NK-92 (cell line): ENCODE data around the gene IFITM1.
"Not testable (repeated sequence)": the region's sequence is repeated elsewhere in the genome, so short reads cannot be mapped to it uniquely, and the experiment has no call there.

Experiments
- DNase-seq: peaks from one replicate; lab custom pipeline; 2025; ENCODE audit not compliant: unreplicated experiment; lab: John Stamatoyannopoulos, UW

IFITM1 gene

DNA sequence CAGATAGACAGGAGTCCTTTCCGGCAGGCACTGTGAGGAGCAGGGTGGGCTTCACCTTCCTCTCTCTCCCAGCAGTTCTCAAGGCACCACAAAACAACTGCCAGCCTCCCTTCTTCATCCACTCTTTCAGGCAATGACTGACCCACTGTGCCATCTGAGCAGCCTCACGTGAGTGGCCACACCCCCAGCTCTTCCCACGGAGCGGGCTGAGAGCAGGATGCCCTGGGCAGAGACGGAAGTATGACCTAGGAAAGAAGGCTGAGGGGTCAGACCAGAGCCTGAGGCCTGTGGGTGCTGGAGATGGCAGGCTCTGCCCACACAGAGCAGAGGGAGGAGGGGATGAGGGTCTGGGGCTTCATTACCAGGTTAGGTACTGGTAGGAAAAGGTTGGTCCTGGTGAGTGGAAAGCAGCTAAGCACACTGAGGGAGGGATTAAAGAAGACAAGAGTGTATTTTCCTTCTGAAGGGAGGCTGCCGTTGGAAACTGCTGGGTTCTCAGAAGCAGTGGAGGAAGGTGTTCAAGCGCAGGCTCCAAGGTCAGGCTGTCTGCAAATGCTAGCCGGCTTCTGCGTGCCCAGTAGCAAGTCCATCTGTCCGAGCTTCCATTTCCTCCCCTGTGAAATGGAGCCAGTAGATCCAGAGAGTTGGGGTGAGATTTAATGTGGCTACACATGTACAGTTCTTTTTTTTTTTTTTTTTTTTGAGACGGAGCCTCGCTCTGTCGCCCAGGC lies 31.0 kb upstream of the IFITM1 start:
- no peak for DNase-seq

- DNase-seq, result no peak
Observed at GRCh38 chr11:283405-284104, 30.3 kb upstream of the IFITM1 start.

DNA sequence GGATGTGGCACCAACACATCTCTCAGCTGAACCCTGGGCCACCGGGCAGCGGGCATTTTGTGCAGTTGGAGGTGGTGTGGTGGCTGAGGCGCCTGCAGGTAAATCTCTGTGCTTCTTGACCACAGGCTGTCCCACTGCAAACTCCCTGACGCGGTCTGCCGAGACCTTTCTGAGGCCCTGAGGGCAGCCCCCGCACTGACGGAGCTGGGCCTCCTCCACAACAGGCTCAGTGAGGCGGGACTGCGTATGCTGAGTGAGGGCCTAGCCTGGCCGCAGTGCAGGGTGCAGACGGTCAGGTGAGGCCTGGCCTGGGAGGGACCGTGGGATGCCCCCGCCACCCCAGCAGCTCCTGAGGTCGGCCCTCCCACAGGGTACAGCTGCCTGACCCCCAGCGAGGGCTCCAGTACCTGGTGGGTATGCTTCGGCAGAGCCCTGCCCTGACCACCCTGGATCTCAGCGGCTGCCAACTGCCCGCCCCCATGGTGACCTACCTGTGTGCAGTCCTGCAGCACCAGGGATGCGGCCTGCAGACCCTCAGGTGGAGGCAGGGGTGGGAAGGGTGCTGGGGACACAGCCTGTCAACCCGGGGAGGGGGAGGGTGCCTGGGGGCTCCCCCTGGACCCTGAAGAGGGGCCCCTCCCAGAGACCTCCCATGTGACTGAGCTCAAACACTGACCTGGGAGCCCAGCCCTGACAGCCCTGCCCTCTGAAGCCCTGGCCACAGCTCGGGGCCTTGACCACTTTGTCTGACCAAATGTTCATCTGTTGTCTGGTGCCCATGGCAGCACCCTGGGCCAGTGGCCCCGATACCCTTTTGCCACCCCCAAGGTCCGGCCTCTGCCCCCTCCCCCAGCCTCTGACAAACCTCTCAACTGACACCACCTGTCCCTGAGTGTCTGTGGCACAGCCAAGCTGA lies 29.5 kb upstream of the IFITM1 start:
- no peak for DNase-seq

- DNase-seq, result no peak
Observed at GRCh38 chr11:285021-285893, 28.6 kb upstream of the IFITM1 start.

DNA sequence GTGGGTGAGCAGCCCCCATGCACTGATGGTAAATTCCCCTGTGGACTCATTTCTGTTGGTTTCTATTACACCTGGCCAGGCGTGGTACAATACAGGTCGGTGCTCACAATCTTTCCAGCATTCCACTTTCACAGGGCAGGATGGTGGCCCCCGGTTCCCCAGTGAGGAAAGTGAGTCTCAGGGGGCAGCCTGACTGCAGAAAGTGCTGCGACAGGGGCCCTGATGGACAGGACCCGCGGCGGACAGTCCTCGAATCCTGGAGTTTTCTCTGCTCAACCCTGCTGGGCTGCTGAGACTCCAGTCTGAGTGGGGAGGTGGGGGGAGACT lies 28.0 kb upstream of the IFITM1 start:
- no peak for DNase-seq

GRCh38 chr11:286977-287820 lies 26.6 kb upstream of the IFITM1 start:
- DNase-seq, result not testable (repeated sequence)

- DNase-seq, result no peak
Observed at GRCh38 chr11:287821-288477, 25.9 kb upstream of the IFITM1 start.

DNA sequence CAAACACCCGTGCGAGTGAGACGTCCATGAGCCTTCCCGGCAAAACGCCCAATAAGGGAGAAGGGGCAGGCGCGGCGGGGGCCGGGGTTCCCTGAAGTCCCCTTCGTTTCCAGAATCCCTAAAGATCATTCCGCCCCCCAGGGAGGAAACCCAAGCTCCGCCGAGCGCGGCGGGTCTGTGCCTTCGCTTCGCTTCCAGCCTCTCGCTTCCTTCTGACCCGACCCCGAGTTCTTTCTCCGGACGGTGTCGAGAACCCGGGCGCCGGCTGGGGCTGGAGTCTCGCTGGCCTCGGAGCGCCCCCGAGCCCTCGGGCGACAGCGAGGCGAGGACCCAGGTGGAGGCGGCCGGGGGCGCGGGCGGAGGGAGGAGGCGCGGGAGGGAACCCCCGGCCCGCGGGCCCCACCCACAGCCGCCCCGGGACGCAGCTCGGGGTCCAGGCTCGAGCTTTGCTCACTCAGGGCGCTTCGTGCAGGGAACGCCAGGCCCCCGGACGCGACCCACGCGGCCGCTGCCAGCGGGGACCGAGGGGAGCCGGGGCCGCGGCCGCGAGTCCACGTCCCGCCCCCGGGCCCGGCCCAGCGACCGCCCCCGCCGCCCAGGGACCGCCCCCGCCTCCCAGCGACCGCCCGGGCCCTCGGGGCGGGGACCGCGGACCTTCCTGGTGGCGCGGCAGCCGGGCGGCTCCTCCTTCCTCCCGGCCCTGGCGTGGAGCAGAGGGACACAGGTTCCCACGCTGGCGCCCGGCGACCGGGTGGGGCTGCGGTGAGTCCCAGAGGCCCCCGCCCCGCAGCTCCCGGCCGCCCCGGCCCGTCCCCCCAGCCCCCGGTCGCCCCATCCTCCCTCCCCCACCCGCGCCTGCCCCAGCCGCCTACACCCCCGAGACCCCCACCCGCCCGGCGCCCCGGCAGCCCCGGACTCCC lies 25.1 kb upstream of the IFITM1 start, which contains the start of gene PGGHG:
Gene PGGHG, plus strand, starts transcription at position 649 of the 920 bp plus-strand sequence. CDS start 691 bp downstream, outside the sequence.
- no peak for DNase-seq

- DNase-seq, result no peak
Observed at GRCh38 chr11:289398-289711, 24.5 kb upstream of the IFITM1 start.

GRCh38 chr11:289712-290620 lies 23.9 kb upstream of the IFITM1 start:
- DNase-seq, result no peak

- no peak for DNase-seq
Observed at GRCh38 chr11:290621-291231, 23.1 kb upstream of the IFITM1 start.

GRCh38 chr11:291281-292210 lies 22.3 kb upstream of the IFITM1 start:
- DNase-seq, result no peak

DNA sequence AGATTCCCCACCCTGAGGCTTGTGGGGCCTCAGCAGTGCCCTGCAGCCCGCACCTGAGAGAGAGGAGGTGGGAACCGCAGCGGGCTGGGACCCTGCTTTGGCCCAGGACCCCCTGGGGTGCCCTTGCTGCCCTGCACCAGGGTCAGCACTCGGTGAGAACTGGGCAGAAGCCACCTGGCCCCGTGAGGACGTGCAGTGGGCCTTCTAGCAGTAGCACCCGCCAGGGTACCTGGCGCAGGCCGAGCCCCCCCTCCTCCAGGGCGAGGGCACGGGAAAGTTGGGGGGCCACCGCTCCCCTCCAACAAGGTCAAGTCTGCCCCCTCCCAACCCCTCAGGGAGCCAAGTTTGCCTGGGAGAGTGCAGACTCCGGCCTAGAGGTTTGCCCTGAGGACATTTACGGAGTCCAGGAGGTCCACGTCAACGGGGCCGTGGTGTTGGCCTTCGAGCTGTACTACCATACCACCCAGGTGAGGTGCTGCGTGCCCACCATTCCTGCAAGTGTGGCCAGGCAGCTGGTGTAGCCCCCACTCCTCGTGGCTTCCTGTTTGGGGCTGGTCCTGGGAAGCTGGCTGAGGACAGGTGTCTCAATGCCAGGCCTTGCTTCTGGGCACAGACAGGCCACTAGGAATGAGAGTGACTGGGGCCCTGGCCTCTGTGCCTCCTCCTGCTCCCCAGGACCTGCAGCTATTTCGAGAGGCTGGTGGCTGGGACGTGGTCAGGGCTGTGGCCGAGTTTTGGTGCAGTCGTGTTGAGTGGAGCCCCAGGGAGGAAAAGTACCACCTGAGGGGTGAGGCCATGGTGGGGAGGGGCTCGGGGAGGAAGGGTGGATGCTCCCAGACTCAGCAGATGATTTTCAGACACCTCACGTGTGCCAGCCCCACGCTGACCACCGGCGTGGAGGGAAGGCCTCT lies 21.4 kb upstream of the IFITM1 start:
- DNase-seq, result no peak

GRCh38 chr11:293271-293851 lies 20.5 kb upstream of the IFITM1 start:
- DNase-seq, result no peak
